SH-SY5Y (cell line): Measurements from ENCODE around the gene DERA.

Source experiments
- GATA2 ChIP-seq: IDR thresholded peaks from 2 replicates; pipeline ENCODE4 v1.6.1; 2011; ENCODE audit warnings: mild to moderate bottlenecking, low read depth, low read length
- GATA3 ChIP-seq: IDR thresholded peaks from 2 replicates; pipeline ENCODE4 v1.6.1; 2011; ENCODE audit warnings: low read depth, mild to moderate bottlenecking, low read length, moderate library complexity

DNA sequence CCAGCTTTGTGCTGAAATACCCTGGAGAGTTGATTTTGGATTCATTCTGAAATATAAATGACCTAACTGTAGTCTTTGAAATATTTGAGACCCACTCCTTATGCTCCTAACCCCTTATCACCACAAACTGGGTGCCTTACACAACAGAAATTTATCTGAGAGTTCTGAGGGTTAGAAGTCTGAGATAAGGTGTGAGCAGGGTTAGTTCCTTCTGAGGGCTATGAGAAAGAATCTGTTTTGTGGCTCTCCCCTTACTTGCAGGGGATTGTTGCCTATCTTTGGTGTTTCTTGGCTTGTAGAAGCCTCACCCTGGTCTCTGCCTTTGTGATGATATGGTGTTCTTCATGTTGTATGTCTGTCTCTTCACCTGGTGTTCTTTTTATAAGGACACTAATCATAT lies 91.7 kb downstream of the DERA start:
- TF ChIP-seq GATA3, result no peak
- no peak for TF ChIP-seq GATA2
